HCT116 (cell line): ENCODE data around the gene AFAP1. TPM values are rescaled to one million over a fixed set of nuclear protein-coding genes. Genes with fewer than 3 reads are reported as not detected.

ENCODE experiments used
- ATAC-seq: fragments of 200-7000 bp; cut with Tn5 transposase; 2 replicates; pipeline ENCODE4 v1.9.1; 2020; ENCODE audit warnings: mild to moderate bottlenecking, moderate library complexity
- BruUV-seq: library from RNA; stranded (reverse); fragments of 400-500 nt; replicated peaks from 2 replicates; lab custom pipeline; 2021; lab: Mats Ljungman, UMichigan
- CTCF ChIA-PET: fragments of 300-600 bp; sonication (Branson Sonifier 250); formaldehyde crosslinking; loops from one replicate; lab custom pipeline; 2021; ENCODE audit warnings: antibody characterized with exemption; lab: Charles Lee
- POLR2A ChIA-PET: fragments of 300-600, 350-600 bp; sonication (Branson Sonifier 250); formaldehyde crosslinking; loops from one replicate; lab custom pipeline; 2021; ENCODE audit warnings: antibody characterized with exemption; lab: Charles Lee
- RAD21 ChIA-PET, 2 experiments: fragments of 300-600 bp; sonication (Branson Sonifier 250); formaldehyde crosslinking; loops; one replicate each; lab custom pipeline; 2023; ENCODE audit warnings: low total read pairs in 2 of 2; ENCODE audit not compliant: uncharacterized antibody in 2 of 2, unreplicated experiment in 2 of 2, low non-redundant PET in 1 of 2; lab: Charles Lee
- DNase-seq: peaks from one replicate; pipeline ENCODE4 v3.0.0-alpha.2; 2010; ENCODE audit warnings: low read depth, low spot score
- H2AFZ ChIP-seq: fragments of 200-600 bp; shearing (Covaris generic), sonication (generic); 2 replicates; pipeline ENCODE4 v1.6.1; 2017; ENCODE audit warnings: low read depth, mixed run types, mixed read lengths, antibody characterized with exemption, low read length; ENCODE audit not compliant: poor library complexity, severe bottlenecking
- H3K27ac ChIP-seq: 2 replicates; pipeline ENCODE4 v1.5.1; 2012; ENCODE audit warnings: low read depth, low read length
- H3K27me3 ChIP-seq: fragments of 200-600 bp; sonication (generic); 2 replicates; pipeline ENCODE4 v1.6.1; 2016; ENCODE audit warnings: mixed run types, low read length, mixed read lengths; ENCODE audit not compliant: insufficient read depth
- H3K36me3 ChIP-seq, 2 experiments: fragments of 200-500 bp in 1 of 2; fragments of 200-600 bp in 1 of 2; sonication (Bioruptor generic) in 1 of 2; sonication (generic) in 1 of 2; 2 replicates each; pipeline versions ENCODE4 v1.5.1 to v1.6.1; 2014 to 2016; ENCODE audit warnings: low read length in 2 of 2, inconsistent platforms in 1 of 2, mixed read lengths in 1 of 2, mixed run types in 1 of 2; ENCODE audit not compliant: insufficient read depth in 2 of 2, control insufficient read depth in 1 of 2
- H3K4me1 ChIP-seq, 2 experiments: fragments of 200-600 bp in 1 of 2; sonication (generic) in 1 of 2; 2 replicates each; pipeline versions ENCODE4 v1.5.1 to v1.6.1; 2012 to 2017; ENCODE audit warnings: low read length in 2 of 2, inconsistent platforms in 1 of 2, mild to moderate bottlenecking in 1 of 2, mixed read lengths in 1 of 2, mixed run types in 1 of 2, moderate library complexity in 1 of 2; ENCODE audit not compliant: insufficient read depth in 2 of 2, control insufficient read depth in 1 of 2
- H3K4me2 ChIP-seq: fragments of 200-600 bp; sonication (generic); 2 replicates; pipeline ENCODE4 v1.6.1; 2017; ENCODE audit warnings: mixed run types, low read length, mixed read lengths
- H3K4me3 ChIP-seq, 2 experiments: fragments of 200-600 bp in 1 of 2; sonication (generic) in 1 of 2; replicated peaks in 1 of 2; 2 replicates each; pipeline ENCODE4 v1.5.1; 2011 to 2016; ENCODE audit warnings: low read length in 2 of 2, control low read depth in 1 of 2, low read depth in 1 of 2, mild to moderate bottlenecking in 1 of 2, mixed read lengths in 1 of 2, mixed run types in 1 of 2
- H3K79me2 ChIP-seq: fragments of 200-600 bp; sonication (generic); 2 replicates; pipeline ENCODE4 v1.6.1; 2017; ENCODE audit warnings: mild to moderate bottlenecking, mixed run types, low read length, moderate library complexity, mixed read lengths; ENCODE audit not compliant: insufficient read depth
- H3K9ac ChIP-seq: fragments of 200-600 bp; sonication (generic); 2 replicates; pipeline ENCODE4 v1.6.1; 2016; ENCODE audit warnings: low read length, mixed read lengths
- H3K9me2 ChIP-seq: fragments of 200-600 bp; sonication (generic), shearing (Covaris generic); 2 replicates; pipeline ENCODE4 v1.6.1; 2017; ENCODE audit warnings: mixed run types, mild to moderate bottlenecking, moderate library complexity; ENCODE audit not compliant: insufficient read depth
- H3K9me3 ChIP-seq, 2 experiments: fragments of 200-500 bp in 1 of 2; fragments of 200-600 bp in 1 of 2; sonication (Bioruptor generic) in 1 of 2; sonication (generic) in 1 of 2; 2 replicates each; pipeline ENCODE4 v1.6.1; 2014 to 2017; ENCODE audit warnings: low read length in 2 of 2, mixed read lengths in 2 of 2, inconsistent platforms in 1 of 2, low read depth in 1 of 2, mild to moderate bottlenecking in 1 of 2, mixed run types in 1 of 2, moderate library complexity in 1 of 2; ENCODE audit not compliant: control insufficient read depth in 1 of 2, insufficient read depth in 1 of 2
- H4K20me1 ChIP-seq: fragments of 200-600 bp; sonication (generic), shearing (Covaris generic); 2 replicates; pipeline ENCODE4 v1.6.1; 2017; ENCODE audit warnings: mixed run types, mild to moderate bottlenecking, moderate library complexity; ENCODE audit not compliant: insufficient read depth
- CEBPB ChIP-seq: IDR thresholded peaks from 2 replicates; pipeline ENCODE4 v1.6.1; 2012; ENCODE audit warnings: low read depth
- EGR1 ChIP-seq: IDR thresholded peaks from 2 replicates; pipeline ENCODE4 v1.6.1; 2012; ENCODE audit warnings: low read depth
- RAD21 ChIP-seq: IDR thresholded peaks from 2 replicates; pipeline ENCODE4 v1.6.1; 2012; ENCODE audit warnings: low read depth, mild to moderate bottlenecking
- YY1 ChIP-seq: IDR thresholded peaks from 2 replicates; pipeline ENCODE4 v1.6.1; 2011; ENCODE audit warnings: low read length, low read depth, moderate library complexity, mild to moderate bottlenecking; ENCODE audit not compliant: insufficient replicate concordance; ENCODE audit errors: extremely low read depth
- intact Hi-C: fragments of 100-400 bp; cut with micrococcal nuclease; formaldehyde crosslinking; loops from 2 replicates; pipeline ENCODE4 v1.10.0; 2022
- total RNA-seq: library from RNA; stranded (reverse); gene quantifications from one replicate; pipeline ENCODE4 v1.2.1, GENCODE V29; 2021; ENCODE audit not compliant: unreplicated experiment
- TF ChIP-seq, protein P1 (sequence below), 3 experiments: fragments of 200-600 bp in 1 of 3; sonication (generic) in 1 of 3; IDR thresholded peaks in 2 of 3; conservative IDR thresholded peaks in 1 of 3; 2 replicates each; pipeline ENCODE4 v1.5.1; 2012 to 2017; ENCODE audit warnings: low read depth in 2 of 3, low read length in 2 of 3, antibody characterized with exemption in 1 of 3, borderline replicate concordance in 1 of 3, control low read depth in 1 of 3, mild to moderate bottlenecking in 1 of 3, mixed read lengths in 1 of 3, mixed run types in 1 of 3, moderate library complexity in 1 of 3; ENCODE audit not compliant: insufficient read depth in 1 of 3
- TF ChIP-seq, protein P2 (sequence below): IDR thresholded peaks from 2 replicates; pipeline ENCODE4 v1.6.1; 2011; ENCODE audit warnings: mild to moderate bottlenecking, low read length, moderate library complexity; ENCODE audit not compliant: insufficient replicate concordance; ENCODE audit errors: extremely low read depth

Gene AFAP1
- total RNA-seq, 1 experiment from 2014 or later, result 19.4 TPM

DNA sequence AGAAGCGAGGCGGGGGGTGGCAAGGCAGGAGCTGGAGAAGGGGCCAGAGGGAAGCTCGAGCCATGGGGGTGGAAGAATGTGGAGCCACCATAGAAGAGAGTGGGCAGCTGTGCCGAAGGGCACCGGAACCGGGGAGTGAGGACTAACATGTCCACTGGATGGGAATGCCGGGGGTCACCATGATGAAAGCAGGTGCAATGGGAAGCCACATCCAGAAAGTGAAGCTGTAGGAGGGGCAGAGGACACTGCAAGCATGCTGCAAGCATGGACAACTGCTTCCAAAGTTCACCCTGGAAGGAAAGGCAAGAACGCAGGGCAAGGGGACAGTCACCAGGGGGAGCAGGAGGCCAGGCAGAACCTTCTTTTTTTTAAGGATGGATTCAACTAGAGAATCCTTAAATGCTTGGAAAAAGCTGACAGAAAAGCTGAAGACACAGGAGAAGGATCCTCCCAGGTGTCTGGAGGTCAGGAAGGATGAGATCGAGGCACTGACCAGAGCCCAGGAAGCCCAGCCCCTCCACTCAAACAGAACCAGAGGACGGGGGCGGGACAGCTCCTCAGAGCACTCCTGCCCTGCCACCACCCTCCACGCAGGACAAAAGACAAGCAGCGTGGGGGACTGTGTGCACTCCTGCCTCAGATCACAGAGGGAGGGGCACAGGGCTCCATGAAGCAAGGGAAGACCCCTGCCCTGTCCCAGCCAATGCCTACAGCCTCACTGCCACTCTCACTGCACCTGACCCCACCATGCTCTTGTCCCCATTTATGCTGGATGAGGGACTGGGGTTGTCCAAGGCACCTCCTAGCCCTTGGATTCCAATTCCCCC is 169.2 kb downstream of the AFAP1 start:
- H3K27ac ChIP-seq, result no peak overlapping the region
- RAD21 ChIA-PET, result no interaction called here
- CTCF ChIA-PET, result interaction anchor here (1.1 kb wide), 1 partner anchor 9 kb away, joined by 3 read pairs; no protein-coding TSS in a partner anchor
- no peak overlapping the region for H3K9ac ChIP-seq
- DNase-seq, result no peak
- POLR2A ChIA-PET, result no interaction called here
- H3K27me3 ChIP-seq, result no peaks in the 10 kb centered on the region
- TF ChIP-seq CEBPB, result no peak
- TF ChIP-seq, protein P1, sequence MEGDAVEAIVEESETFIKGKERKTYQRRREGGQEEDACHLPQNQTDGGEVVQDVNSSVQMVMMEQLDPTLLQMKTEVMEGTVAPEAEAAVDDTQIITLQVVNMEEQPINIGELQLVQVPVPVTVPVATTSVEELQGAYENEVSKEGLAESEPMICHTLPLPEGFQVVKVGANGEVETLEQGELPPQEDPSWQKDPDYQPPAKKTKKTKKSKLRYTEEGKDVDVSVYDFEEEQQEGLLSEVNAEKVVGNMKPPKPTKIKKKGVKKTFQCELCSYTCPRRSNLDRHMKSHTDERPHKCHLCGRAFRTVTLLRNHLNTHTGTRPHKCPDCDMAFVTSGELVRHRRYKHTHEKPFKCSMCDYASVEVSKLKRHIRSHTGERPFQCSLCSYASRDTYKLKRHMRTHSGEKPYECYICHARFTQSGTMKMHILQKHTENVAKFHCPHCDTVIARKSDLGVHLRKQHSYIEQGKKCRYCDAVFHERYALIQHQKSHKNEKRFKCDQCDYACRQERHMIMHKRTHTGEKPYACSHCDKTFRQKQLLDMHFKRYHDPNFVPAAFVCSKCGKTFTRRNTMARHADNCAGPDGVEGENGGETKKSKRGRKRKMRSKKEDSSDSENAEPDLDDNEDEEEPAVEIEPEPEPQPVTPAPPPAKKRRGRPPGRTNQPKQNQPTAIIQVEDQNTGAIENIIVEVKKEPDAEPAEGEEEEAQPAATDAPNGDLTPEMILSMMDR (IDR thresholded peaks at IDR 0.05 in 2 of 3, conservative IDR thresholded peaks at IDR 0.05 in 1 of 3; ENCODE audit: borderline replicate concordance in 1 of 3, insufficient read depth in 1 of 3, low read depth in 2 of 3, low read length in 2 of 3), result peak; percentile 46 to 65 (median 62); a peak in 5 of 6 replicates
- TF ChIP-seq YY1, result no peak
- TF ChIP-seq, protein P2, sequence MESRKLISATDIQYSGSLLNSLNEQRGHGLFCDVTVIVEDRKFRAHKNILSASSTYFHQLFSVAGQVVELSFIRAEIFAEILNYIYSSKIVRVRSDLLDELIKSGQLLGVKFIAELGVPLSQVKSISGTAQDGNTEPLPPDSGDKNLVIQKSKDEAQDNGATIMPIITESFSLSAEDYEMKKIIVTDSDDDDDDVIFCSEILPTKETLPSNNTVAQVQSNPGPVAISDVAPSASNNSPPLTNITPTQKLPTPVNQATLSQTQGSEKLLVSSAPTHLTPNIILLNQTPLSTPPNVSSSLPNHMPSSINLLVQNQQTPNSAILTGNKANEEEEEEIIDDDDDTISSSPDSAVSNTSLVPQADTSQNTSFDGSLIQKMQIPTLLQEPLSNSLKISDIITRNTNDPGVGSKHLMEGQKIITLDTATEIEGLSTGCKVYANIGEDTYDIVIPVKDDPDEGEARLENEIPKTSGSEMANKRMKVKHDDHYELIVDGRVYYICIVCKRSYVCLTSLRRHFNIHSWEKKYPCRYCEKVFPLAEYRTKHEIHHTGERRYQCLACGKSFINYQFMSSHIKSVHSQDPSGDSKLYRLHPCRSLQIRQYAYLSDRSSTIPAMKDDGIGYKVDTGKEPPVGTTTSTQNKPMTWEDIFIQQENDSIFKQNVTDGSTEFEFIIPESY, result no peak
- no peak for TF ChIP-seq EGR1
- peak; percentile 56 for TF ChIP-seq RAD21
- H3K79me2 ChIP-seq, result no peaks in the 10 kb centered on the region
- no peaks in the 10 kb centered on the region for H4K20me1 ChIP-seq
- H3K4me2 ChIP-seq, result no peak overlapping the region
- peaks cover 2 to 3% of the 10 kb centered on the region in 2 experiments; a peak in 1 of 4 replicates for H3K36me3 ChIP-seq
- BruUV-seq, result no TSS peak
- intact Hi-C loops, result loop anchor here (1.0 kb wide), 2 partner anchors 32 to 159 kb away; no protein-coding TSS in a partner anchor
- no peak overlapping the region for H2AFZ ChIP-seq
- H3K9me3 ChIP-seq, result no peaks in the 10 kb centered on the region
- H3K4me1 ChIP-seq, result no peaks in the 10 kb centered on the region
- peak; percentile 73 for ATAC-seq
- no peak overlapping the region for H3K4me3 ChIP-seq
- no peaks in the 10 kb centered on the region for H3K9me2 ChIP-seq
